OCI-LY3 (cell line): ENCODE data around the gene UFC1.

Experiments
- H2AFZ ChIP-seq: fragments of 200-600, 300-600 bp; shearing (Covaris generic); 2 replicates; pipeline ENCODE4 v1.6.0; 2014; ENCODE audit warnings: antibody characterized with exemption, low read depth, low read length
- H3K27ac ChIP-seq: fragments of 200-600, 300-600 bp; sonication (generic); 2 replicates; pipeline ENCODE4 v1.5.1; 2014; ENCODE audit warnings: mild to moderate bottlenecking, low read length, moderate library complexity, mixed read lengths
- H3K27me3 ChIP-seq: fragments of 200-600, 300-600 bp; sonication (generic); 2 replicates; pipeline ENCODE4 v1.6.1; 2014; ENCODE audit warnings: low read depth, low read length, mixed read lengths
- H3K36me3 ChIP-seq: fragments of 200-600, 300-600 bp; sonication (generic); replicated peaks from 2 replicates; pipeline ENCODE3; 2014; ENCODE audit warnings: low read depth, low read length, mixed read lengths
- H3K4me1 ChIP-seq: fragments of 300-600, 200-600 bp; sonication (generic); 2 replicates; pipeline ENCODE4 v1.6.1; 2014; ENCODE audit warnings: low read length, mixed read lengths
- H3K4me2 ChIP-seq: fragments of 200-600, 300-600 bp; sonication (generic); 2 replicates; pipeline ENCODE4 v1.6.1; 2014; ENCODE audit warnings: low read length, mixed read lengths
- H3K4me3 ChIP-seq: fragments of 300-600, 200-600 bp; sonication (generic); 2 replicates; pipeline ENCODE4 v1.5.1; 2014; ENCODE audit warnings: antibody characterized with exemption, mild to moderate bottlenecking, low read length, moderate library complexity
- H3K79me2 ChIP-seq: fragments of 300-600, 200-600 bp; shearing (Covaris generic); 2 replicates; pipeline ENCODE4 v1.6.1; 2014; ENCODE audit warnings: mild to moderate bottlenecking, low read length, mixed read lengths
- H3K9ac ChIP-seq: fragments of 300-600, 200-600 bp; shearing (Covaris generic); 2 replicates; pipeline ENCODE4 v1.6.0; 2014; ENCODE audit warnings: mild to moderate bottlenecking, low read length, moderate library complexity
- H3K9me3 ChIP-seq: fragments of 200-600, 300-600 bp; shearing (Covaris generic); 2 replicates; pipeline ENCODE4 v1.6.1; 2014; ENCODE audit warnings: low read length, mixed read lengths; ENCODE audit not compliant: insufficient read depth
- H4K20me1 ChIP-seq: fragments of 200-600, 300-600 bp; sonication (generic); 2 replicates; pipeline ENCODE4 v1.6.1; 2016; ENCODE audit warnings: low read length, mixed read lengths; ENCODE audit not compliant: insufficient read depth
- EZH2phosphoT487 ChIP-seq: fragments of 200-600 bp; shearing (Covaris generic); IDR thresholded peaks from 2 replicates; pipeline ENCODE4 v1.6.1; 2018; ENCODE audit warnings: antibody characterized with exemption, mixed run types, low read depth
- TF ChIP-seq, protein P1 (sequence below): fragments of 200-600, 300-600 bp; sonication (generic); IDR thresholded peaks from 2 replicates; pipeline ENCODE4 v1.5.1; 2014; ENCODE audit warnings: antibody characterized with exemption, low read length, low read depth

Gene UFC1

DNA sequence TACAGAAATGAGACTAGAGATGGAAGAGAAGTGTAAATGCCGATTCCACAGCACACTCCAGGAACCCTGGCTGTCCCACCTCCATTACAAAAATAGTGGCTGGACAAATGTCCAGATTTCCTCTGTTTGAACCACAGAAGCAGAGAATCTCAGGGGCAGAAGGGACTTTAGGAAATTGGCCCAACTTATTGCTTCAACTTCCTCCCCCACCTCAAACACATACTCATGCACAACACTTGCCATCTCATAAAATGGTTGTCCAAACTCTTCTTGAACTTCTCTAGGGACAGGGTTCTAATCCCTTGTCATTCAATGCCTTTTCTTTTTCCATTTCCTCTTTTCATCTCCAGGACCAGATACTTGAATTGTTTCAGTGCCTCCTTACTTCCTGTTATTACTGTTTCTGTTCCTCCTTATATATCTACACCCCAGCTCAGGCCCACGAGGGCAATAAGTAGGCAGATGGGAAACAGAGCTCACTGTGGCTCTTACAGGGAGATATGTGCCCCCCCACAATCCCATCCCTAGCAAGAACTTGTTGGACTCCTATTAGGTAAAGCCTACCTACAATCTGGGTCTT lies 32.0 kb downstream of the UFC1 start:
- Histone ChIP-seq H3K9me3 (no peaks in the 10 kb centered on the region), H3K36me3 (no peaks in the 10 kb centered on the region), H2AFZ (no peak overlapping the region), H3K27ac (peak overlapping the region; percentile 96), H3K79me2 (no peaks in the 10 kb centered on the region), H3K4me2 (peak overlapping the region; percentile 90), H4K20me1 (no peaks in the 10 kb centered on the region), H3K4me3 (peak overlapping the region; percentile 64), H3K4me1 (peaks cover 66% of the 10 kb centered on the region), H3K9ac (peak overlapping the region; percentile 84), H3K27me3 (no peaks in the 10 kb centered on the region)
- no peak for TF ChIP-seq EZH2phosphoT487
- TF ChIP-seq, protein P1, sequence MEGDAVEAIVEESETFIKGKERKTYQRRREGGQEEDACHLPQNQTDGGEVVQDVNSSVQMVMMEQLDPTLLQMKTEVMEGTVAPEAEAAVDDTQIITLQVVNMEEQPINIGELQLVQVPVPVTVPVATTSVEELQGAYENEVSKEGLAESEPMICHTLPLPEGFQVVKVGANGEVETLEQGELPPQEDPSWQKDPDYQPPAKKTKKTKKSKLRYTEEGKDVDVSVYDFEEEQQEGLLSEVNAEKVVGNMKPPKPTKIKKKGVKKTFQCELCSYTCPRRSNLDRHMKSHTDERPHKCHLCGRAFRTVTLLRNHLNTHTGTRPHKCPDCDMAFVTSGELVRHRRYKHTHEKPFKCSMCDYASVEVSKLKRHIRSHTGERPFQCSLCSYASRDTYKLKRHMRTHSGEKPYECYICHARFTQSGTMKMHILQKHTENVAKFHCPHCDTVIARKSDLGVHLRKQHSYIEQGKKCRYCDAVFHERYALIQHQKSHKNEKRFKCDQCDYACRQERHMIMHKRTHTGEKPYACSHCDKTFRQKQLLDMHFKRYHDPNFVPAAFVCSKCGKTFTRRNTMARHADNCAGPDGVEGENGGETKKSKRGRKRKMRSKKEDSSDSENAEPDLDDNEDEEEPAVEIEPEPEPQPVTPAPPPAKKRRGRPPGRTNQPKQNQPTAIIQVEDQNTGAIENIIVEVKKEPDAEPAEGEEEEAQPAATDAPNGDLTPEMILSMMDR: no peak

DNA sequence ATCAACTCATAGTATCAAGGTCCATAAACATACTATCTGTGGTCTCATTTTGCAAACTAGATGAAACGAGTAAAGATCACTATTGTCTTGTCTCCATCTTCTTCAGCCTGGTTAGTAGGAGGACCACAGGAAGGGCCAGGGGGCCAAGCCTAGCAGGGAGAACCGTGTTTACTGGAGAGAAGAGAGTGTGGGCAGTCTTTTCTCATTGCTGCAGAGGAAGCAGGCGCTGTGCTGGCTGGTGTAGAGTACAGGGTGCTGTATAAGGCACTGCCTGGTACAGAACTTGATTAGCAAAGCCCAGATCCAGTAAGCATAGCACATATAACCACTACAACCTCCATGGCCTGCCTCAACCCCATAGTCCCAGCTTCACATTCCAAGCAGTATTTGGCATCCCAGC lies 33.5 kb downstream of the UFC1 start:
- H3K79me2 ChIP-seq: no peaks in the 10 kb centered on the region
- 0 out of 2 replicates have a peak overlapping the region, but pooled peaks have one; percentile 39 for H2AFZ ChIP-seq
- TF ChIP-seq EZH2phosphoT487: no peak
- TF ChIP-seq, protein P1: no peak
- H3K4me3 ChIP-seq: no peak overlapping the region
- peak overlapping the region; percentile 96 for H3K27ac ChIP-seq
- H3K4me1 ChIP-seq: peaks cover 58% of the 10 kb centered on the region
- H3K4me2 ChIP-seq: no peak overlapping the region; the same call in 1 of the 2 replicates
- no peaks in the 10 kb centered on the region for H3K27me3 ChIP-seq
- H4K20me1 ChIP-seq: no peaks in the 10 kb centered on the region
- no peaks in the 10 kb centered on the region for H3K36me3 ChIP-seq
- H3K9ac ChIP-seq: peak overlapping the region; percentile 84; the same call in 1 of the 2 replicates
- no peaks in the 10 kb centered on the region for H3K9me3 ChIP-seq

DNA sequence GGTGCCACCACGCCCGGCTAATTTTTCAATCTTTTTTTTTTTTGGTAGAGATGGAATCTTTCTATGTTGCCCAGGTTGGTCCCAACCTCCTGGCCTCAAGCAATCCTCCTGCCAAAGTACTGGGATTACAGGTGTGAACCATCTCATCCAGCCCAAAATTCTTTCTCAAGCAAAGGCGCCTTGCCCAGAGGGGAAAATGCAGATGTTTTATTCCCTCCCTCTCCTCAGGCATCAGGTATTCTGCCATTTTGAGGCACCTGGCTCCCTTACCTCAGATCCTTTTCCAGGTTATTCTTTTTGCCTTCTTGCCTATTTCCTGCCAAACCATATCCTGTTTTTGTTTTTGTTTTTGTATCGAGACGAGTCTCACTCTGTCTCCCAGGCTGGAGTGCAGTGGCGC lies 34.6 kb downstream of the UFC1 start:
- no peak overlapping the region for H3K4me2 ChIP-seq
- peaks cover 54% of the 10 kb centered on the region for H3K4me1 ChIP-seq
- H3K9me3 ChIP-seq: no peaks in the 10 kb centered on the region
- no peak overlapping the region for H3K27ac ChIP-seq
- H3K9ac ChIP-seq: no peak overlapping the region
- TF ChIP-seq EZH2phosphoT487: no peak
- TF ChIP-seq, protein P1: no peak
- no peaks in the 10 kb centered on the region for H3K79me2 ChIP-seq
- no peak overlapping the region for H2AFZ ChIP-seq
- H3K27me3 ChIP-seq: no peaks in the 10 kb centered on the region
- H4K20me1 ChIP-seq: no peaks in the 10 kb centered on the region
- H3K36me3 ChIP-seq: no peaks in the 10 kb centered on the region
- no peak overlapping the region for H3K4me3 ChIP-seq

DNA sequence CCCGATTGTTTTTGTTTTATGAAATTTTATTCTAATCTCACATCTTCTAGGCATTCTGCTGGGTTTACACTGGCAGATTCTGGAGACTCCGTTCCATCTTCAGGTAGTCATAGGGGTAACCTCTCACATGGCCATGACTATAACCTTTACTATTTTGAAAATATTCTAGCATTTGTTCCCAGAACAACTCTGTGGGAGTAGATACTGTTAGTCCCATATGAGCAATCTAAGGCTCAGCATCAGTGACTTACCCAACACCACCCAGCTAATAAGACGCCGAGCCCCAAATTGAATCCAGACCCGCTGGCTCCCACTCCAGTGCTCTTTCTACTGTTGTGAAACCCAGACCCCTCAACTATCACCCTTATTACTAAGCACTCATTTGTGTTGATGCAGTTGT lies 35.3 kb downstream of the UFC1 start:
- H3K4me2 ChIP-seq: no peak overlapping the region
- no peak overlapping the region for H3K4me3 ChIP-seq
- H3K9me3 ChIP-seq: no peaks in the 10 kb centered on the region
- no peak overlapping the region for H3K9ac ChIP-seq
- TF ChIP-seq EZH2phosphoT487: no peak
- H4K20me1 ChIP-seq: no peaks in the 10 kb centered on the region
- no peak overlapping the region for H3K27ac ChIP-seq
- no peaks in the 10 kb centered on the region for H3K27me3 ChIP-seq
- peaks cover 48% of the 10 kb centered on the region for H3K4me1 ChIP-seq
- H3K36me3 ChIP-seq: no peaks in the 10 kb centered on the region
- no peaks in the 10 kb centered on the region for H3K79me2 ChIP-seq
- no peak overlapping the region for H2AFZ ChIP-seq
